ENCODE measurements around the gene ITGAD.
A peak's percentile ranks its signal among the peaks of the same experiment; 100 is the strongest.

The ITGAD gene

GRCh38 chr16:31461201-31461920 is 68.2 kb downstream of the ITGAD start:
- no peak for DNase-seq

GRCh38 chr16:31461921-31462804 is 69.0 kb downstream of the ITGAD start:
- no peak for DNase-seq

- DNase-seq, result no peak
Observed at GRCh38 chr16:31464348-31464769, 71.2 kb downstream of the ITGAD start.

GRCh38 chr16:31464781-31465260 is 71.7 kb downstream of the ITGAD start:
- DNase-seq, result no peak

GRCh38 chr16:31465788-31466370 is 72.7 kb downstream of the ITGAD start:
- DNase-seq, result no peak

GRCh38 chr16:31466381-31466841 is 73.3 kb downstream of the ITGAD start:
- no peak for DNase-seq

GRCh38 chr16:31467151-31467773 is 74.1 kb downstream of the ITGAD start:
- DNase-seq, result no peak

GRCh38 chr16:31467858-31468257 is 74.7 kb downstream of the ITGAD start:
- no peak for DNase-seq

GRCh38 chr16:31470615-31471014 is 77.5 kb downstream of the ITGAD start:
- no peak for DNase-seq

- no peak for DNase-seq
Observed at GRCh38 chr16:31471241-31471874, 78.2 kb downstream of the ITGAD start.

- DNase-seq, result peak; percentile 63
Observed at GRCh38 chr16:31471875-31472708, 79.0 kb downstream of the ITGAD start, which contains the start of gene TGFB1I1. Gene TGFB1I1 (plus strand): TSS chr16:31472152. CDS start chr16:31472189, 37 bp downstream.

GRCh38 chr16:31472709-31473203 is 79.6 kb downstream of the ITGAD start:
- DNase-seq, result peak; percentile 52

GRCh38 chr16:31473264-31473984 is 80.3 kb downstream of the ITGAD start:
- no peak for DNase-seq

GRCh38 chr16:31474173-31474714 is 81.1 kb downstream of the ITGAD start:
- DNase-seq, result no peak

GRCh38 chr16:31474773-31475738 is 81.9 kb downstream of the ITGAD start:
- no peak for DNase-seq

GRCh38 chr16:31475946-31476302 is 82.8 kb downstream of the ITGAD start:
- no peak for DNase-seq
